DND-41 (cell line): ENCODE measurements around the gene PDE4D.

Source experiments
- EZH2 ChIP-seq: IDR thresholded peaks from 3 replicates; pipeline ENCODE4 v1.6.1; 2012; ENCODE audit warnings: borderline replicate concordance, low read depth, mild to moderate bottlenecking, moderate library complexity, low read length, inconsistent platforms; ENCODE audit not compliant: severe bottlenecking
- TF ChIP-seq, protein P1 (sequence below): IDR thresholded peaks from 2 replicates; pipeline ENCODE4 v1.5.1; 2012; ENCODE audit warnings: borderline replicate concordance, low read length, moderate library complexity, mild to moderate bottlenecking; ENCODE audit not compliant: poor library complexity, severe bottlenecking; ENCODE audit errors: extremely low read depth

DNA sequence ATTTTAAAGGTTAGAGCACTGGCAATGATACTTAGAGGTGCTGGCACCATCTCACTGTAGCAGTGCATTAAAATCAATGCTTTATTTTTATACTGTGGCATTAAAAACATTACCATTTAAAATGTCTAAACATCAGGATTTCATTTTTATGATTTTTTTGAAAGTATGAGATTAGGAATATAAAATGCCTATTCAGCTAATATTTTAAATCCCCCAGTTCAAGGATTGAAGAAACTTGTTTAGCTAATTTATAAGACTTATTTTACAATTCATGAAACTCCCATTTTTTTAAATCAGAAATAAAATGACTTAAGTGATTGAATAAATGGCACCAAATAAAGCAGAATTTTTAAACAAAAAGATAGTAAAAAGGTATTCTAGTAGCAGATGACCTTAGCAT lies 685.1 kb downstream of the PDE4D start:
- TF ChIP-seq EZH2 = no peak
- TF ChIP-seq, protein P1, sequence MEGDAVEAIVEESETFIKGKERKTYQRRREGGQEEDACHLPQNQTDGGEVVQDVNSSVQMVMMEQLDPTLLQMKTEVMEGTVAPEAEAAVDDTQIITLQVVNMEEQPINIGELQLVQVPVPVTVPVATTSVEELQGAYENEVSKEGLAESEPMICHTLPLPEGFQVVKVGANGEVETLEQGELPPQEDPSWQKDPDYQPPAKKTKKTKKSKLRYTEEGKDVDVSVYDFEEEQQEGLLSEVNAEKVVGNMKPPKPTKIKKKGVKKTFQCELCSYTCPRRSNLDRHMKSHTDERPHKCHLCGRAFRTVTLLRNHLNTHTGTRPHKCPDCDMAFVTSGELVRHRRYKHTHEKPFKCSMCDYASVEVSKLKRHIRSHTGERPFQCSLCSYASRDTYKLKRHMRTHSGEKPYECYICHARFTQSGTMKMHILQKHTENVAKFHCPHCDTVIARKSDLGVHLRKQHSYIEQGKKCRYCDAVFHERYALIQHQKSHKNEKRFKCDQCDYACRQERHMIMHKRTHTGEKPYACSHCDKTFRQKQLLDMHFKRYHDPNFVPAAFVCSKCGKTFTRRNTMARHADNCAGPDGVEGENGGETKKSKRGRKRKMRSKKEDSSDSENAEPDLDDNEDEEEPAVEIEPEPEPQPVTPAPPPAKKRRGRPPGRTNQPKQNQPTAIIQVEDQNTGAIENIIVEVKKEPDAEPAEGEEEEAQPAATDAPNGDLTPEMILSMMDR = no peak
